ENCODE measurements around the gene PIP5KL1. TPM values are rescaled to one million over a fixed set of nuclear protein-coding genes. Genes with fewer than 3 reads are reported as not detected.
A peak's percentile ranks its signal among the peaks of the same experiment; 100 is the strongest.

PIP5KL1 gene
- total RNA-seq, 1 donor from 2014 or later, result 3.4 TPM

DNA sequence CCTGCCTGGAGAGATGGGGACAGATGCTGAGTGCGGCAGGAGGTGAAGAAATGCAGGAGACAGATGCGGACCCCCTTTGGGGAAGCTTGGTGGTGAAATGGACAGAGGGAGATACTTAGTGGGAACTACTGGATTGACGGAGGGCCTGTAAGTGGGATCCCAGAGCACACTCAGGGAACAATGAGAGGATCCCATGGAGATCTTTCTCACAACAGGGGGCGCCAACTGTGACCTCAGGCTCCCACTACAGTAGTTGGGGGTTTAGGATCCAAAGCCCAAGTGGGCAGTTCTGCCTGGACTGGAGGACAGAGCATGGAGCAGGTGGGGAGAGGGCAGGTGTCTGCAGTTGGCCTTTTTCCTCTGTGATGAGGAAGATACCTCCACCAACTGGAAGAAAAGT, 3.7 kb upstream of the PIP5KL1 start:
- peak overlapping the region; percentile 31 for H3K4me3 Mint-ChIP-seq (ENCODE audit: low read depth)
- H3K4me1 Mint-ChIP-seq (ENCODE audit: low read depth), result peaks cover 22% of the 10 kb centered on the region
- no peak for DNase-seq (ENCODE audit: low spot score, unreplicated experiment)
- TF ChIP-seq, protein P1, sequence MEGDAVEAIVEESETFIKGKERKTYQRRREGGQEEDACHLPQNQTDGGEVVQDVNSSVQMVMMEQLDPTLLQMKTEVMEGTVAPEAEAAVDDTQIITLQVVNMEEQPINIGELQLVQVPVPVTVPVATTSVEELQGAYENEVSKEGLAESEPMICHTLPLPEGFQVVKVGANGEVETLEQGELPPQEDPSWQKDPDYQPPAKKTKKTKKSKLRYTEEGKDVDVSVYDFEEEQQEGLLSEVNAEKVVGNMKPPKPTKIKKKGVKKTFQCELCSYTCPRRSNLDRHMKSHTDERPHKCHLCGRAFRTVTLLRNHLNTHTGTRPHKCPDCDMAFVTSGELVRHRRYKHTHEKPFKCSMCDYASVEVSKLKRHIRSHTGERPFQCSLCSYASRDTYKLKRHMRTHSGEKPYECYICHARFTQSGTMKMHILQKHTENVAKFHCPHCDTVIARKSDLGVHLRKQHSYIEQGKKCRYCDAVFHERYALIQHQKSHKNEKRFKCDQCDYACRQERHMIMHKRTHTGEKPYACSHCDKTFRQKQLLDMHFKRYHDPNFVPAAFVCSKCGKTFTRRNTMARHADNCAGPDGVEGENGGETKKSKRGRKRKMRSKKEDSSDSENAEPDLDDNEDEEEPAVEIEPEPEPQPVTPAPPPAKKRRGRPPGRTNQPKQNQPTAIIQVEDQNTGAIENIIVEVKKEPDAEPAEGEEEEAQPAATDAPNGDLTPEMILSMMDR (IDR thresholded peaks at IDR 0.05; ENCODE audit: unreplicated experiment), result no peak
- peaks cover 19% of the 10 kb centered on the region for H3K27me3 Mint-ChIP-seq
- H3K36me3 Mint-ChIP-seq (ENCODE audit: insufficient read depth), result peaks cover 2% of the 10 kb centered on the region
- peak overlapping the region; percentile 42 for H3K27ac Mint-ChIP-seq
- H3K9me3 Mint-ChIP-seq (ENCODE audit: low read depth), result no peaks in the 10 kb centered on the region

DNA sequence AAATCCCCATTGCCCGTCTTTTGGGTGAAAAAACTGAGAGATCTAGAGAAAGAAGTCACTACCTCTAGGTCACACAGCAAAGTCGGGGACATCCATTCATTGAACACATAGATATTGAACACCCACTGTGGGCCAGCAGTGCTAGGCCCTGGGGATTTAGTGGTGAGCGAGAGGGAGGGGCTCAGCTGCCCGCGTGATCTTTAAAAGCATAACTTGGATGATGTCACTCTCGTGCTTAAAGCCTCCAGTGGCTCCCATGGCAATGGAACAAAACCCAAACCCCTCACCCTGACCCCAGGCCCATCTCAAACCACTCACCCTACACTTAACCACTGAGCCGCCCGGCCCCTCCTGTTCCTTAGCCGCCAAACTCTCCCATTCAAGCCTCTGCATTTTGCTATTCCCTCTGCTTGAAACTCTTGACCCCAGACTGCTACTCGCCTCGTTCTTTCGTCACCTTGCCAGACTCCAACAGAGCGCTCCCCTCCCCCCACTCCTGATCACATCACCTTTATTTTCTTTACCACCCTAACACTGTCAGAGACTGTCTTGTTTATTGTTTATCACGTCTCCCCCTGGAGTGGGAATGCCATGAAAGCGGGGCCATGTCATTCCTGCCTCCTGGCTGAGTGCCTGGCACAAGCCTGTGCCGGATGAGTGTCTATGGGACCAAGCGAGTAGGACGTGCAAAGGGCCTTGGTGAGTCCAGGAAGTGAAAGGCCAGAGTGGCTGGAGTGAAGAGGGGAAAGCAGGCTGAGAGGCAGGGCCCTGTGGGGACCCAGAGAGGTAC, 710 bp upstream of the PIP5KL1 start:
- Mint-ChIP-seq H3K4me1 (ENCODE audit: low read depth) (peaks cover 9% of the 10 kb centered on the region), H3K36me3 (ENCODE audit: insufficient read depth) (peaks cover 2% of the 10 kb centered on the region), H3K4me3 (ENCODE audit: low read depth) (peak overlapping the region; percentile 65), H3K27me3 (peaks cover 36% of the 10 kb centered on the region), H3K27ac (peak overlapping the region; percentile 82), H3K9me3 (ENCODE audit: low read depth) (no peaks in the 10 kb centered on the region)
- TF ChIP-seq, protein P1 (IDR thresholded peaks at IDR 0.05; ENCODE audit: unreplicated experiment), result no peak
- DNase-seq (ENCODE audit: low spot score, unreplicated experiment), result no peak

DNA sequence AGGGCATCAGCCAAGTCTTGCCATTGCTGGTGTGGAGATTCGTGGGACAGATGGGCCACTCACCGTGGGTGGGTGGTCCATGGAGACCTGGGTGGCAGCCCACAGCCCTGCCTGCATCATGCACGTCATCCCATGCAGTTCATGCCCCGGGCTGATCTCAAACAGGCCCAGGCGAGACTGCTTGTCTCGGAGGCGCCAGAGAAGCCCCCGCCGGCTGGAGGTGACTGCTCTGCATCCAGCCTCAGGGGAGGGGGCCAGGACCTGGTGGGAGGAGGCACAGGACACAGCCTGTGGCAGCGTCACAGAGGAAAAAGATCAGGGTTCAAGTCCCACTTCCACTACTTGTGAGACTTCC, 975 bp downstream of the PIP5KL1 start:
- H3K27ac Mint-ChIP-seq, result no peak overlapping the region
- peak overlapping the region; percentile 41 for H3K4me3 Mint-ChIP-seq (ENCODE audit: low read depth)

DNA sequence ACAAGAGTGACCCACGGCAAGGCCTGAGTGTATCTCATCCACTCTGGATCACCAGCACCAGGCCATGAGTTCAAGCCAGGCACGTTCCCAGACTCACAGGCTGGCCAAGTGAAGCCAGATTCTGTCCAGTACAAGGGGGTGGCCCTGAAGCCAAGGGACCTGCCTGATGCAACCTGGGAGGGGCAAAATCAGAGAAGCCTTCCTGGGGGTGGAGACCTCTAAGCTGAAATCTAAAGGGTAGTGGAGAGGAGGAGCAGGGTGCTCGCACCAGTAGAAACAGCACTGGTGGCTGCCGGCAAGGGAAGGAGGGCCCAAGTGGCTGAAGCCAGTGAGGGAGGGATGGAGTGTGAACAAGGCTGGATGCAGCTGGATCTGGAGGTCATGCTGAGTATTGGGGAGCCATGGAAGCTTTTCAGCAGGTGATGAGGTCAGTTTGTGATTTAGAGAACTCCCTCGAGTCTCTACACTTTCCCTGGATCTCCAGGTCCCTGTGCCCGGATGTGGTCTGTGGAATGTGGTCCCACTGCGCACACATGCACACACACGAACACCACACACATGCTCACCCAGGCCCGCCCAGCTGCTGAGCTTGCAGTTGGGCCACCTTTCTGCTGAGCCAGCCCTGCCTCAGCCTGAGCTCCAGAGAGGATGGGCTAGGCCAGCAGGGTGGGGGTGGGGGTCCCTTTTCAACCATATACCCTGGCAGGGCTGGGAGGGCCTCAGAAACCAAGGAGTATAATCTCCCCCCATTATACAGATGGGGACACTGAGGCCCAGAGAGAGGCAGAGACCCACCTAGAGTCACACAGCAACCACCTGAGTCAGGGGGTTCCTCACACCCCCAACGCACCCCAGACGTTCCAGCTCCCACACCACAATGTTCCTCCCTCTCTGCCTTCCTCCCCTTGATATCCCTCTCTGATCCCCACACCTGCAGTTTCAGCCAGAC, 1.6 kb downstream of the PIP5KL1 start:
- H3K9me3 Mint-ChIP-seq (ENCODE audit: low read depth), result no peaks in the 10 kb centered on the region
- no peak for DNase-seq (ENCODE audit: low spot score, unreplicated experiment)
- peaks cover 52% of the 10 kb centered on the region for H3K27me3 Mint-ChIP-seq
- H3K27ac Mint-ChIP-seq, result no peak overlapping the region
- H3K4me1 Mint-ChIP-seq (ENCODE audit: low read depth), result peaks cover 5% of the 10 kb centered on the region
- TF ChIP-seq, protein P1 (IDR thresholded peaks at IDR 0.05; ENCODE audit: unreplicated experiment), result no peak
- peak overlapping the region; percentile 26 for H3K4me3 Mint-ChIP-seq (ENCODE audit: low read depth)
- no peaks in the 10 kb centered on the region for H3K36me3 Mint-ChIP-seq (ENCODE audit: insufficient read depth)

More for the DNA sequence above, 975 bp downstream of the PIP5KL1 start:
- TF ChIP-seq, protein P1 (IDR thresholded peaks at IDR 0.05; ENCODE audit: unreplicated experiment), result no peak
- peaks cover 5% of the 10 kb centered on the region for H3K4me1 Mint-ChIP-seq (ENCODE audit: low read depth)
- H3K9me3 Mint-ChIP-seq (ENCODE audit: low read depth), result no peaks in the 10 kb centered on the region
- peaks cover 51% of the 10 kb centered on the region for H3K27me3 Mint-ChIP-seq
- H3K36me3 Mint-ChIP-seq (ENCODE audit: insufficient read depth), result peaks cover 2% of the 10 kb centered on the region
- no peak for DNase-seq (ENCODE audit: low spot score, unreplicated experiment)

DNA sequence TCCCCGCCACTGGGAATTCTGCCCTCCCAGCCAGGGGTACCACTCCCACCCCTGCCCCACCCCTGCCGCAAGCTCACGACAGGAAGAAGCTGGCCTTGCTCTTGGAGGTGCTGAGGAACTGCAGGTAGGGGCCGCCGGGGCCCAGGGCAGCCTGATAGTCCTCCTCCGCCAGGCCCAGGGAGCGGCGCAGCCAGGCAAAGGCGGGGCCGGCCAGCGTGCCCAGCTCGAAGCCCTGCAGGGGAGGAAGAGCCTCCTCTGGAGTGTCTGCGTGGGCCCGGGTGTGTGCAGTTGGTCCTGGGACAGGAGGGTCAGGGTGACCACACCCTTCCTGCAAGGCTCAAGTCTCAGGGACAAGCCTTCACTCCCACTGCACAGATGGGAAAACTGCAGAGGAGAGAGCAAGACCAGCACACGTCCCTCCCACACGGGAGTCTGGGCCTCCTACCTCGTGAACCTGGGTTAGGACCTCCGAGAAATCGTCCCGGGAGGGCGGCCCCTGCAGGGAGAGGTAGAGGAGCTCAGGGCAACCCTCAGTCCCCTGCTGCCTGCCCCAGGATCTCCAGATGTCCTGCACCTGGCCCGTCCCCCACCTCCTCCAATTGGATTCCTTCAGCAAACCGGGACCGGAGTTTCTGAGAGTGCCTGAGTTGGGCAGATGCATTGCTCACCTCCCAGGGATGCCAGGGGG, 2.4 kb downstream of the PIP5KL1 start:
- Mint-ChIP-seq H3K4me1 (ENCODE audit: low read depth) (peaks cover 5% of the 10 kb centered on the region), H3K9me3 (ENCODE audit: low read depth) (no peaks in the 10 kb centered on the region), H3K27ac (no peak overlapping the region), H3K27me3 (peaks cover 58% of the 10 kb centered on the region), H3K4me3 (ENCODE audit: low read depth) (no peak overlapping the region), H3K36me3 (ENCODE audit: insufficient read depth) (no peaks in the 10 kb centered on the region)
- no peak for DNase-seq (ENCODE audit: low spot score, unreplicated experiment)
- TF ChIP-seq, protein P1 (IDR thresholded peaks at IDR 0.05; ENCODE audit: unreplicated experiment), result no peak
